CD8-positive, alpha-beta memory T cell (primary cell): ENCODE data around the gene COL1A1. TPM values are rescaled to one million over a fixed set of nuclear protein-coding genes. Genes with fewer than 3 reads are reported as not detected.

ENCODE experiments used
- CTCF ChIA-PET: fragments of 350-600 bp; sonication (Branson Sonifier 250); formaldehyde crosslinking; loops from one replicate; lab custom pipeline; 2021; ENCODE audit warnings: antibody characterized with exemption; lab: Charles Lee
- POLR2A ChIA-PET: fragments of 350-600 bp; sonication (Branson Sonifier 250); formaldehyde crosslinking; loops from one replicate; lab custom pipeline; 2021; ENCODE audit warnings: antibody characterized with exemption; lab: Charles Lee
- DNase-seq, 5 donors: peaks; one replicate each; pipeline versions ENCODE4 v3.0.0 to v3.0.0-alpha.2; 2020 to 2022; ENCODE audit warnings: mixed read lengths in 1 of 5
- H3K27ac ChIP-seq: one replicate; pipeline ENCODE4 v1.7.0; 2013; ENCODE audit warnings: low read depth, mild to moderate bottlenecking, low read length, moderate library complexity
- H3K27me3 ChIP-seq: 2 replicates; pipeline ENCODE4 v1.7.0; 2013; ENCODE audit warnings: low read length, mild to moderate bottlenecking; ENCODE audit not compliant: insufficient read depth, poor library complexity, severe bottlenecking
- H3K36me3 ChIP-seq: 2 replicates; pipeline ENCODE4 v1.7.0; 2013; ENCODE audit warnings: mild to moderate bottlenecking, low read length, moderate library complexity; ENCODE audit not compliant: insufficient read depth
- H3K4me1 ChIP-seq: 2 replicates; pipeline ENCODE4 v1.7.0; 2013; ENCODE audit warnings: mild to moderate bottlenecking, low read length, moderate library complexity; ENCODE audit not compliant: insufficient read depth
- H3K4me3 ChIP-seq: 2 replicates; pipeline ENCODE4 v1.7.0; 2013; ENCODE audit warnings: mild to moderate bottlenecking, low read length
- H3K9me3 ChIP-seq: 2 replicates; pipeline ENCODE4 v1.7.0; 2013; ENCODE audit warnings: mild to moderate bottlenecking, low read length
- H3K27ac Mint-ChIP-seq, 8 donors: one replicate each; pipeline ENCODE4 v1.8.0; 2020 to 2021; ENCODE audit warnings: mixed read lengths in 8 of 8, mild to moderate bottlenecking in 6 of 8, inconsistent platforms in 3 of 8, moderate library complexity in 3 of 8
- H3K27me3 Mint-ChIP-seq, 2 donors: one replicate each; pipeline ENCODE4 v1.8.0; 2020 to 2021; ENCODE audit warnings: mixed read lengths in 2 of 2, mild to moderate bottlenecking in 1 of 2, moderate library complexity in 1 of 2
- H3K36me3 Mint-ChIP-seq, 3 donors: one replicate each; pipeline ENCODE4 v1.8.0; 2020 to 2021; ENCODE audit warnings: mixed read lengths in 3 of 3, inconsistent platforms in 1 of 3, mild to moderate bottlenecking in 1 of 3
- H3K4me1 Mint-ChIP-seq, 3 donors: one replicate each; pipeline ENCODE4 v1.8.0; 2020 to 2021; ENCODE audit warnings: mixed read lengths in 3 of 3, inconsistent platforms in 1 of 3, mild to moderate bottlenecking in 1 of 3
- H3K4me3 Mint-ChIP-seq, 7 donors: one replicate each; pipeline ENCODE4 v1.8.0; 2020 to 2021; ENCODE audit warnings: mixed read lengths in 7 of 7, mild to moderate bottlenecking in 6 of 7, moderate library complexity in 4 of 7, inconsistent platforms in 2 of 7
- H3K9me3 Mint-ChIP-seq, 5 donors: one replicate each; pipeline ENCODE4 v1.8.0; 2020 to 2022; ENCODE audit warnings: mixed read lengths in 5 of 5, mild to moderate bottlenecking in 3 of 5, moderate library complexity in 2 of 5, inconsistent platforms in 1 of 5
- polyA plus RNA-seq: library from polyadenylated mRNA; unstranded; fragments of 300-500 nt; fragmentation: Illumina TruSeq; gene quantifications from one replicate; pipeline ENCODE4 v1.2.3, GENCODE V29; 2021
- total RNA-seq, 2 experiments: library from RNA; stranded (reverse); gene quantifications; one replicate each; pipeline ENCODE4 v1.2.3, GENCODE V29; 2021

Gene COL1A1
- total and polyA plus RNA-seq, 3 experiments from 2014 or later = 0.39 to 0.42 TPM; not detected in 1

DNA sequence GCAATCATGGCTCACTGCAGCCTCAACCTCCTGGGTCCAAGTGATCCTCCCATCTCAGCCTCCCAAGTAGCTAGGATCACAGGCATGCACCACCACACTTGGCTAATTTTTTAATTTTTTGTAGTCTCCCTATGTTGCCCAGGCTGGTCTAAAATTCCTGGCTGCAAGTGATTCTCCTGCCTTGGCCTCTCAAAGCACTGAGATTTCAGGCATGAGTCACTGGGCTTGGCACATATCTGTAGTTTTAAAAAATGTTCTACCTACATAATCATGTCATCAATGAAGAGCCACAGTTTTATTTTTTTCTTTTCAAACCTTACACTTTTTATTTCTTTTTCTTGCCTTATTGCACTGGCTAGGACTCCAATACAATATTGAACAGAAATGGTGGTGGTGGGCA, 33.1 kb upstream of the COL1A1 start:
- POLR2A ChIA-PET = interaction anchor here (0.7 kb wide), 1 partner anchor 47 kb away, joined by 3 read pairs; no protein-coding TSS in a partner anchor
- Histone ChIP-seq H3K27ac (no peak overlapping the region), H3K36me3 (no peaks in the 10 kb centered on the region), H3K27me3 (no peaks in the 10 kb centered on the region), H3K4me3 (no peak overlapping the region), H3K4me1 (no peaks in the 10 kb centered on the region), H3K9me3 (no peaks in the 10 kb centered on the region)
- Mint-ChIP-seq H3K36me3 (no peaks in the 10 kb centered on the region), H3K27me3 (peaks cover 19 to 57% of the 10 kb centered on the region in 2 donors), H3K27ac (no peak overlapping the region), H3K4me1 (no peaks in the 10 kb centered on the region), H3K4me3 (no peak overlapping the region), H3K9me3 (peaks cover 0 to 9% (median 6%) of the 10 kb centered on the region in 5 donors)
- no peak for DNase-seq
- CTCF ChIA-PET = no interaction called here

DNA sequence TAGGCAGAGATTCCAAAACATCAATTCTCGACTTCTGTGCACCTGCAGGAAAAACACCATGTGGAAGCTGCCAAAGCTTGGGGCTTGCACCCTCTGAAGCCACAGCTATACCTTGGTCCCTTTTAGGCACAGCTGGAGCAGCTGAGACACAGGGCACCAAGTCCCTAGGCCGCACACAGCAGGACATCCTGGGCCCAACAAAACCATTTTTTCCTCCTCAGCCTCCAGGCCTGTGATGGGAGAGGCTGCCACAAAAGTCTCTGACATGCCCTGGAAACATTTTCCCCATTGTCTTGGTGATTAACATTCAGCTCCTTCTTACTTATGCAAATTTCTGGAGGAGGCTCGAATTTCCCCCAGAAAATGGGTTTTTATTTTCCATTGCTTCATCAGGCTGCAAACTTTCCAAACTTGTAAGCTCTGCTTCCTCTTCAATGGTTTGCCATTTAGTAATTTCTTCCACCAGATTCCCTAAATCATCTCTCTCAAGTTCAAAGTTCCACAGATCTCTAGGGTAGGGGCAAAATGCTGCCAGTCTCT, 24.3 kb upstream of the COL1A1 start:
- DNase-seq = no peak
- no peak overlapping the region for H3K27ac Mint-ChIP-seq
- H3K27me3 Mint-ChIP-seq = peaks cover 8 to 34% of the 10 kb centered on the region in 2 donors
- Histone ChIP-seq H3K27me3 (no peaks in the 10 kb centered on the region), H3K27ac (no peak overlapping the region), H3K4me3 (no peak overlapping the region), H3K4me1 (no peaks in the 10 kb centered on the region), H3K9me3 (no peaks in the 10 kb centered on the region), H3K36me3 (no peaks in the 10 kb centered on the region)
- CTCF ChIA-PET = no interaction called here
- H3K4me3 Mint-ChIP-seq = no peak overlapping the region
- peaks cover 0 to 16% (median 2%) of the 10 kb centered on the region in 3 donors for H3K36me3 Mint-ChIP-seq
- POLR2A ChIA-PET = no interaction called here
- H3K9me3 Mint-ChIP-seq = peaks cover 12 to 23% (median 20%) of the 10 kb centered on the region in 5 donors
- no peaks in the 10 kb centered on the region for H3K4me1 Mint-ChIP-seq

- ChIA-PET POLR2A (no interaction called here), CTCF (interaction anchor here (1.1 to 1.8 kb wide), 2 partner anchors 23 to 50 kb away, joined by 3 to 7 read pairs; no protein-coding TSS in a partner anchor)
- H3K36me3 Mint-ChIP-seq = peaks cover 0 to 12% (median 2%) of the 10 kb centered on the region in 3 donors
- H3K4me3 Mint-ChIP-seq = no peak overlapping the region
- H3K4me3 ChIP-seq = no peak overlapping the region
- no peaks in the 10 kb centered on the region for H3K9me3 ChIP-seq
- H3K4me1 ChIP-seq = no peaks in the 10 kb centered on the region
- H3K27me3 ChIP-seq = no peaks in the 10 kb centered on the region
- H3K27ac ChIP-seq = no peak overlapping the region
- no peaks in the 10 kb centered on the region for H3K36me3 ChIP-seq
- no peak for DNase-seq
- H3K27me3 Mint-ChIP-seq = peaks cover 7 to 29% of the 10 kb centered on the region in 2 donors
- no peaks in the 10 kb centered on the region for H3K4me1 Mint-ChIP-seq
- H3K27ac Mint-ChIP-seq = no peak overlapping the region
- H3K9me3 Mint-ChIP-seq = peaks cover 7 to 21% (median 16%) of the 10 kb centered on the region in 5 donors
Measured at GRCh38 chr17:50222922-50223321, 21.5 kb upstream of the COL1A1 start.

GRCh38 chr17:50221864-50222545, 20.6 kb upstream of the COL1A1 start:
- peaks cover 4 to 21% (median 13%) of the 10 kb centered on the region in 5 donors for H3K9me3 Mint-ChIP-seq
- H3K4me3 ChIP-seq = no peak overlapping the region
- DNase-seq = no peak
- H3K27me3 ChIP-seq = no peaks in the 10 kb centered on the region
- no peaks in the 10 kb centered on the region for H3K9me3 ChIP-seq
- H3K4me1 Mint-ChIP-seq = no peaks in the 10 kb centered on the region
- ChIA-PET POLR2A (no interaction called here), CTCF (interaction anchor here (1.1 to 1.8 kb wide), 2 partner anchors 22 to 51 kb away, joined by 3 to 7 read pairs; no protein-coding TSS in a partner anchor)
- no peaks in the 10 kb centered on the region for H3K36me3 ChIP-seq
- no peaks in the 10 kb centered on the region for H3K4me1 ChIP-seq
- H3K27me3 Mint-ChIP-seq = peaks cover 7 to 26% of the 10 kb centered on the region in 2 donors
- H3K27ac Mint-ChIP-seq = no peak overlapping the region
- H3K4me3 Mint-ChIP-seq = no peak overlapping the region
- peaks cover 0 to 12% (median 2%) of the 10 kb centered on the region in 3 donors for H3K36me3 Mint-ChIP-seq
- no peak overlapping the region for H3K27ac ChIP-seq

- H3K9me3 ChIP-seq = no peaks in the 10 kb centered on the region
- DNase-seq = no peak
- CTCF ChIA-PET = interaction anchor here (1.3 to 1.8 kb wide), 2 partner anchors 12 to 21 kb away, joined by 3 to 7 read pairs; no protein-coding TSS in a partner anchor
- Mint-ChIP-seq H3K36me3 (peaks cover 0 to 12% (median 2%) of the 10 kb centered on the region in 3 donors), H3K27me3 (peaks cover 9 to 27% of the 10 kb centered on the region in 2 donors), H3K4me3 (no peak overlapping the region), H3K9me3 (peaks cover 2 to 19% (median 12%) of the 10 kb centered on the region in 5 donors), H3K27ac (no peak overlapping the region), H3K4me1 (no peaks in the 10 kb centered on the region)
- H3K4me1 ChIP-seq = no peaks in the 10 kb centered on the region
- H3K27ac ChIP-seq = no peak overlapping the region
- H3K4me3 ChIP-seq = no peak overlapping the region
- POLR2A ChIA-PET = no interaction called here
- H3K27me3 ChIP-seq = no peaks in the 10 kb centered on the region
- H3K36me3 ChIP-seq = no peaks in the 10 kb centered on the region
Measured at GRCh38 chr17:50221266-50221863, 19.9 kb upstream of the COL1A1 start.

GRCh38 chr17:50220811-50221210, 19.4 kb upstream of the COL1A1 start:
- CTCF ChIA-PET = interaction anchor here (1.3 to 1.4 kb wide), 2 partner anchors 12 to 20 kb away, joined by 3 read pairs; partner anchors contain the start of gene COL1A1
- Histone ChIP-seq H3K4me1 (no peaks in the 10 kb centered on the region), H3K4me3 (no peak overlapping the region), H3K36me3 (no peaks in the 10 kb centered on the region), H3K27ac (no peak overlapping the region), H3K27me3 (no peaks in the 10 kb centered on the region), H3K9me3 (no peaks in the 10 kb centered on the region)
- Mint-ChIP-seq H3K27ac (no peak overlapping the region), H3K36me3 (peaks cover 0 to 8% (median 1%) of the 10 kb centered on the region in 3 donors), H3K4me1 (no peaks in the 10 kb centered on the region), H3K9me3 (peaks cover 0 to 15% (median 12%) of the 10 kb centered on the region in 5 donors), H3K27me3 (peaks cover 6 to 27% of the 10 kb centered on the region in 2 donors), H3K4me3 (no peak overlapping the region)
- POLR2A ChIA-PET = no interaction called here
- no peak for DNase-seq

GRCh38 chr17:50219939-50220465, 18.6 kb upstream of the COL1A1 start:
- no peak overlapping the region for H3K4me3 ChIP-seq
- Mint-ChIP-seq H3K36me3 (peaks cover 0 to 7% (median 1%) of the 10 kb centered on the region in 3 donors), H3K27me3 (peaks cover 6 to 28% of the 10 kb centered on the region in 2 donors), H3K9me3 (peaks cover 0 to 8% (median 6%) of the 10 kb centered on the region in 5 donors), H3K27ac (no peak overlapping the region), H3K4me3 (no peak overlapping the region), H3K4me1 (no peaks in the 10 kb centered on the region)
- no peaks in the 10 kb centered on the region for H3K36me3 ChIP-seq
- H3K4me1 ChIP-seq = no peaks in the 10 kb centered on the region
- CTCF ChIA-PET = interaction anchor here (1.3 to 1.4 kb wide), 2 partner anchors 13 to 19 kb away, joined by 3 read pairs; partner anchors contain the start of gene COL1A1
- POLR2A ChIA-PET = no interaction called here
- no peaks in the 10 kb centered on the region for H3K27me3 ChIP-seq
- H3K27ac ChIP-seq = no peak overlapping the region
- no peak for DNase-seq
- no peaks in the 10 kb centered on the region for H3K9me3 ChIP-seq
